GM19240 (cell line): ENCODE data around the gene NCAPG2.

Experiments used
- DNase-seq: peaks from one replicate; pipeline ENCODE4 v3.0.0; 2011; ENCODE audit warnings: low spot score; ENCODE audit not compliant: insufficient read length

NCAPG2 gene

GRCh38 chr7:158733775-158734494 is 29.3 kb upstream of the NCAPG2 start:
- DNase-seq, result no peak

DNA sequence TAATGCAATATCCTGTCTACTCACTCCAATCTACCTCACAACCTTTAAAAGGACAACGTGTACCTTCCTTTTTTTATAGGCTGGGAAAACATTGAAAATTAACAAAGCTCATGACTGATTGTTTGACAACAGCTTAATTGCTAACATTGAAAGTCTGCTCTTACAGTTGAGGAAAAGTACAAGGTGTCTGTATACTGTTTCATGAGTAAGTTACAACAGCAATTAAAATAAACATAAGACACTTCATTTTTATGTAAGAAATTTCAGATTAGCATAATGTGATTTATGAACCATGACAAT is 28.6 kb upstream of the NCAPG2 start:
- no peak for DNase-seq

DNA sequence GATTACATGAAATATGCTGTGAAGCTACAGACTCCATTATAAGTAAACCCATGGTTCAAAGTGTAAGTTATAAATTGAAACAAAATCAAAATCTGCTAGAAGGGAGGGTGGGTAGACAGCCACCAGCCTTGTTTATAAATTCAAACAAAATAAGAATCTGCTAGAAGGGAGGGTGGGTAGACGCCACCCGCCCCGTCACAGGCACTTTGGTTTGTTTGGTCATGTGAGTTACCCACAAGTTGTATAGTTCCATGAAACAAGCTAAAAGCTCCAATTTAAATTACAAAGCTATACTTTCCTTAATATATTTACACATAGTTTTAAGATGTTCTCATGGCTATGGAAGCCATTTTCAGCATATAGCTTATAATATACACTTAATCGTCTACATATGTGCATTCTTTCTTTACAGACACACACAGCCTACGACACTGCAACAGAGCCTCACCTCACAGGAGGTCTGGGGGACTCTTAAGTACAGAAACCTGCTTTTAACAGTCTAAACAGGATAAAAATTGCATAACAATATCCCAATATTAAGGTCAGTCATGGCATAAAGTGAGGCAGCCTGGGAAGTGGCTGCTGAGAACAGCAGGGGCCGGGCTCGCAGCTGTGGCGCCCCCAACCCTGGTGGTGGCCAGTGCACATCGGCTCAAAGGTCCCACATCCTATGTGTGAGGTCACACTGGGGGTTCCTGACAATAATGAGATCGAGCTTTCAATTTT is 28.1 kb upstream of the NCAPG2 start:
- no peak for DNase-seq

- DNase-seq, result no peak
Observed at GRCh38 chr7:158731761-158732160, 27.2 kb upstream of the NCAPG2 start.

- no peak for DNase-seq
Observed at GRCh38 chr7:158730383-158731346, 26.1 kb upstream of the NCAPG2 start.

- no peak for DNase-seq
Observed at GRCh38 chr7:158729646-158730382, 25.2 kb upstream of the NCAPG2 start.

- no peak for DNase-seq
Observed at GRCh38 chr7:158728911-158729645, 24.5 kb upstream of the NCAPG2 start.

DNA sequence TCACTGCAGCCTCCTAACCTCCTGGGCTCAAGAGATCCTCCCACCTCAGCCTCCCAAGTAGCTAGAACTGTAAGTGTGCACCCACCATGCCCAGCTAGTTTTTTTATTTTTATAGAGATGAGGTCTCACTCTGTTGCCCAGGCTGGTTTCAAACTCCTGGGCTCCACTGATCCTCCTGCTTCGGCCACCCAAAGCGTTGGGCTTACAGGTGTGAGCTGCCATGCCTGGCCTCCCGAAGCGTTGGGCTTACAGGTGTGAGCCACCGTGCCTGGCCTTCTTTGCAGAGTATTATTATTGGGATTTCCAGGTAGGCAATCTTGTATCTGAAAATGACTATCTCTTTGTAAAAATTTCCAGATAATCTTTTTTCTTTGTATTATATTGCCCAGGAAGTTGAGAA is 23.1 kb upstream of the NCAPG2 start:
- no peak for DNase-seq

DNA sequence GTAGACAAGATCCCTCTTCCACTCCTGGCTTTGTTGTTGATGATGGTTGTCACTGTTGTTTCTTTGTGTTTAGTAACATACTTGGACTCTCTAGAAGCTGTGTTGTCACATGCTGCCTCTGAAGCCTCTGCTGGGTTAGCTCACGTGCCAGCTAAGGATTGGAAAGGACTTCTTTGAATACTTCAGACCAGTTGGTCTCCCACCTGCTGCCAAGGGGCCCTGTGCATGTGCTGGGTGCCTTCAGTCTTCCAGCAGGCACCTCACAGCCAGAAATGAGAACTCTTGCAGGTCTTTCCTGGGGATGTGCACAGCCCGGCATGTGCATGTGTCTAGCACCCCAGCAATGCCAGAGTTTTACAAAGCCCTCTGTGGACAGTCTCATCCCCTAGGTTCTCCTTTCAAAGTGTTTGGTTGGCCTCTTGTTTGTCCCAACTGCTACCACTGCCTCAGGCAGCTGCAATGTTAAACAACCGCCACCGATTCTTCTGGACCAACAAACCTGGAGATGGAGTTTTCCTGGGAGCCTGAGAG is 21.7 kb upstream of the NCAPG2 start:
- DNase-seq, result no peak

DNA sequence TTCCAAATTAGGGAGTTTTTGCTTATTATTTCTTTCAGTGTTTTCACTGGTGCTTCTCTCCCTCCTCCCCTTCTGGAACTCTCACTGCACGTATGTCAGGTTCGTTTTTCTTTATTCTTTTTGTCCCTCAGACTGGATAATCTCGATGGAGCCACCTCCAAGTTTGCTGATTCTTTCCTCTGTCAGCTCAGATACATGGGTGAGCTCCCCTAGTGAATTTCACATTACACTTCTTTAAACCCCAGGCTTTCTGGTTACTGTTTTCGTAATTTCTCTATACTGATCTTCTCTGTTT is 20.8 kb upstream of the NCAPG2 start:
- DNase-seq, result no peak

- DNase-seq, result no peak
Observed at GRCh38 chr7:158724658-158725505, 20.3 kb upstream of the NCAPG2 start.

- DNase-seq, result no peak
Observed at GRCh38 chr7:158723714-158724385, 19.2 kb upstream of the NCAPG2 start.

GRCh38 chr7:158723266-158723665 is 18.7 kb upstream of the NCAPG2 start:
- DNase-seq, result no peak

GRCh38 chr7:158722574-158723237 is 18.1 kb upstream of the NCAPG2 start:
- no peak for DNase-seq

DNA sequence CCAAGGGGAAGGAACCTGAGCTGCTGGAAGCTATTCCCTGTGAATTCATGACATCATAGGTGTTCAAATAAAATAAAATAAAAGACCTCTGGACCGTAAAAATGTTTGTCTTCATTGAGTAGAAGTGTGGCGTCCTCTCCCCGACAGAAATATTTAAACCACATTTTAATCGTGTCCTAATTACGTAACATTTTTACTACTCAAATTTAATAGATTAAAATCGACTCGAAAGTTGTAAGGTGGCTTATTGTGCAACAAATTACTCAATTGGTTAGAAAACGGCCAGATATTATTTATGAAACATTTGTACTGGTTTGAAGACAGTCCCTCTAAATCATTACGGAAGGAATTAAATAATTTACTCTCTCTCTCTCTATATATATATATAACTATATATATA is 15.5 kb upstream of the NCAPG2 start:
- DNase-seq, result no peak

DNA sequence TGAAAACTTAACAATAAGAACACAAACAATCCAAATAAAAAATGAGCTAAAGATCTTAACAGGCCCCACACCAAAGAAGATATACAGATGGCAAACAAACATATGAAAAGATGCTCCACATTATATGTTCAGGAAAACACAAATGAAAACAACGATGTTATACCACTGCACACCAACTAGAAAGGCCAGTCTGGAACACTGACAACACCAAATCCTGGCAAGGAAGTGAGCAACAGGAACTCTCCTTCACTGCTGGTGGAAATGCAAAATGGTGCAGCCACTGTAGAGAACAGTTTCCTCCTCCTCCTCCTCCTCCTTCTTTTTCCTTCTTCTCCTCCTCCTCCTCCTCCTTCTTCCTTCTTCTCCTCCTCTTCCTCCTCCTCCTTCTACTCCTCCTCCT is 12.2 kb upstream of the NCAPG2 start:
- DNase-seq, result no peak

- DNase-seq, result no peak
Observed at GRCh38 chr7:158710651-158711102, 6.1 kb upstream of the NCAPG2 start.

DNA sequence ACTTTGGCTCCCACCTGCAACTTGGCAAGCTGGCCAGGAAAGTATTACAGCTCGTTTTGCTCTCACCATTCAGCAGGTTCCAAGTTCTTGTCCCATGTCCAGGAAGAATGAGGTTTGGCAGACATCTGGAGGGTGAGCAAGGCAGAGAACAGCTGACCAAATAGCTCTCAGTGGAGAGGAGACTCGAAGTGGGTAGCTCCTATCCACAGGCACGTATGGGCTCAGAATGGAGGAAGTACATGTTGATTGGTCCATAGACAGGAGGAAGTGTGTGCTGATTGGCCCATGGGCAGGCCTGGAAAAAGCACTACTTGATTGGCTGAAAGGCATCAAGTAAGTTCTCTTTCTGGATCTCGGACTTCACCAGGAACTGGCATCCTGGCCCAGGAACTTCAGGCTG is 3.0 kb upstream of the NCAPG2 start:
- no peak for DNase-seq
